T-cell (primary cell): ENCODE measurements around the gene PCID2. TPM values are rescaled to one million over a fixed set of nuclear protein-coding genes. Genes with fewer than 3 reads are reported as not detected.
"Not testable (repeated sequence)": the region's sequence is repeated elsewhere in the genome, so short reads cannot be mapped to it uniquely, and the experiment has no call there.

Experiments used
- ATAC-seq, 4 experiments: fragments of 200-7000 bp in 3 of 4; fragments of 150-1000 bp in 1 of 4; cut with Tn5 transposase; replicated peaks in 1 of 4; 1 replicate in 3 of 4; 2 replicates in 1 of 4; pipeline ENCODE4 v1.10.0; 2021; ENCODE audit warnings: moderate library complexity in 3 of 4, mild to moderate bottlenecking in 2 of 4, moderate number of reproducible peaks in 1 of 4
- CTCF ChIA-PET, 2 donors: fragments of 300-600 bp; sonication (Branson Sonifier 250); formaldehyde crosslinking; loops; one replicate each; lab custom pipeline; 2022; ENCODE audit warnings: antibody characterized with exemption in 2 of 2; lab: Charles Lee
- POLR2A ChIA-PET, 2 donors: fragments of 300-600 bp; sonication (Branson Sonifier 250); formaldehyde crosslinking; loops; one replicate each; lab custom pipeline; 2022; ENCODE audit warnings: antibody characterized with exemption in 2 of 2; lab: Charles Lee
- DNase-seq, 35 experiments: peaks; one replicate each; pipeline versions ENCODE4 v3.0.0 to v3.0.0-alpha.2; 2013 to 2023
- H3K27ac ChIP-seq: one replicate; pipeline ENCODE4 v1.5.1; 2013; ENCODE audit warnings: low read length
- H3K27me3 ChIP-seq, 2 experiments: replicated peaks in 1 of 2; 1 replicate in 1 of 2; 2 replicates in 1 of 2; pipeline versions ENCODE4 v1.6.1 to v1.7.0; 2013; ENCODE audit warnings: low read length in 1 of 2, mixed read lengths in 1 of 2; ENCODE audit not compliant: control insufficient read depth in 2 of 2, insufficient read depth in 2 of 2; ENCODE audit errors: extremely low read depth in 1 of 2
- H3K36me3 ChIP-seq, 2 donors: 1 replicate in 1 of 2; 2 replicates in 1 of 2; pipeline versions ENCODE4 v1.6.1 to v1.7.0; 2013; ENCODE audit warnings: low read length in 1 of 2; ENCODE audit not compliant: control insufficient read depth in 2 of 2, insufficient read depth in 1 of 2; ENCODE audit errors: extremely low read depth in 1 of 2
- H3K4me1 ChIP-seq, 2 experiments: 1 replicate in 1 of 2; 2 replicates in 1 of 2; pipeline versions ENCODE4 v1.6.1 to v1.7.0; 2013; ENCODE audit warnings: low read length in 2 of 2, mixed read lengths in 1 of 2; ENCODE audit not compliant: insufficient read depth in 2 of 2, control insufficient read depth in 1 of 2; ENCODE audit errors: extremely low read depth in 1 of 2
- H3K4me3 ChIP-seq, 2 donors: 1 replicate in 1 of 2; 2 replicates in 1 of 2; pipeline versions ENCODE4 v1.5.1 to v1.7.0; 2013; ENCODE audit warnings: mild to moderate bottlenecking in 2 of 2, low read length in 1 of 2, moderate library complexity in 1 of 2; ENCODE audit not compliant: control insufficient read depth in 1 of 2; ENCODE audit errors: extremely low read depth in 1 of 2
- H3K9me3 ChIP-seq: 2 replicates; pipeline ENCODE4 v1.7.0; 2013
- H3K27ac Mint-ChIP-seq, 2 donors: one replicate each; pipeline ENCODE4 v1.8.0; 2020 to 2021; ENCODE audit warnings: mild to moderate bottlenecking in 2 of 2, mixed read lengths in 2 of 2
- H3K27me3 Mint-ChIP-seq, 2 donors: one replicate each; pipeline ENCODE4 v1.8.0; 2021 to 2022; ENCODE audit warnings: mixed read lengths in 2 of 2
- H3K36me3 Mint-ChIP-seq: one replicate; pipeline ENCODE4 v1.8.0; 2021; ENCODE audit warnings: mixed read lengths
- H3K4me1 Mint-ChIP-seq, 3 donors: one replicate each; pipeline ENCODE4 v1.8.0; 2020 to 2022; ENCODE audit warnings: mixed read lengths in 3 of 3, mild to moderate bottlenecking in 1 of 3
- H3K4me3 Mint-ChIP-seq, 3 donors: one replicate each; pipeline ENCODE4 v1.8.0; 2020 to 2022; ENCODE audit warnings: mild to moderate bottlenecking in 3 of 3, mixed read lengths in 3 of 3, moderate library complexity in 3 of 3
- H3K9me3 Mint-ChIP-seq, 3 donors: one replicate each; pipeline ENCODE4 v1.8.0; 2020 to 2022; ENCODE audit warnings: mixed read lengths in 3 of 3
- WGBS: methylation state at CpG from one replicate; pipeline ENCODE4 v1.1.5; 2013; ENCODE audit warnings: missing lambda C conversion rate; ENCODE audit not compliant: insufficient coverage; 5-methylcytosine and 5-hydroxymethylcytosine counted together
- total RNA-seq, 35 experiments: library from RNA in 6 of 35; stranded (reverse) in 6 of 35; fragments of 120-200 nt in 1 of 35; gene quantifications; one replicate each; pipeline versions ENCODE4 v1.2.1 to v1.2.4 and lab custom pipeline; 2013 to 2026

The PCID2 gene
- total RNA-seq, 5 donors from 2014 or later (not counting 1 experiment from before 2014, with no cell fraction given) = 45.3 to 68.6 (median 63.2) TPM

DNA sequence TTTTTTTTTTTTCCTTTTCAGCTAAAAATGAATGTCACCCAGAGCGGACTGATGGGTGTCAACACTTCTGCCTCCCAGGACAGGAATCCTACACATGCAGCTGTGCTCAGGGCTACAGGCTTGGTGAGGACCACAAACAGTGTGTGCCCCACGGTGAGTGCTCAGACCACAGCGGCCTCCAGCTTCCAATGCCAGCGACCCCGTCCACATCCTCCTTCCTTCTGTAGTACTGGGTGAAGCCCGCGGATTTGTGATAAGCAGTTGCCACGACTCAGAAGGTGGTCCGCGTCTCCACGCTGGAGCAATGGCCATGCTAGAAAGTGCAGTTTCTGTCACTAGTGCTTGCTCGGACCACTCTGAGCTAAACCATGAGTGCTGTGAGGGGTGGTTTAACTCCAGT, 44.0 kb downstream of the PCID2 start:
- peaks cover 14 to 27% of the 10 kb centered on the region in 2 experiments for H3K4me1 ChIP-seq
- no peaks in the 10 kb centered on the region for H3K9me3 ChIP-seq
- WGBS = 65% methylated on average over 12 of the region's 12 CpGs
- ATAC-seq (peak in 1 of 4 experiments; percentile 32), DNase-seq (no peak)
- ChIA-PET POLR2A (interaction anchor here in 1 of 2 donors (0.7 kb wide), 1 partner anchor 196 kb away, joined by 3 read pairs; no protein-coding TSS in a partner anchor), CTCF (no interaction called here)
- Mint-ChIP-seq H3K4me1 (peaks cover 30 to 31% (median 30%) of the 10 kb centered on the region in 3 donors), H3K27me3 (no peaks in the 10 kb centered on the region), H3K4me3 (no peak overlapping the region), H3K27ac (peak overlapping the region in 1 of 2 donors; percentile 76), H3K9me3 (peaks cover 5 to 10% (median 8%) of the 10 kb centered on the region in 3 donors), H3K36me3 (peaks cover 20% of the 10 kb centered on the region)
- no peak overlapping the region for H3K27ac ChIP-seq
- H3K4me3 ChIP-seq = no peak overlapping the region
- no peaks in the 10 kb centered on the region for H3K27me3 ChIP-seq
- H3K36me3 ChIP-seq = peaks cover 0 to 3% of the 10 kb centered on the region in 2 donors

DNA sequence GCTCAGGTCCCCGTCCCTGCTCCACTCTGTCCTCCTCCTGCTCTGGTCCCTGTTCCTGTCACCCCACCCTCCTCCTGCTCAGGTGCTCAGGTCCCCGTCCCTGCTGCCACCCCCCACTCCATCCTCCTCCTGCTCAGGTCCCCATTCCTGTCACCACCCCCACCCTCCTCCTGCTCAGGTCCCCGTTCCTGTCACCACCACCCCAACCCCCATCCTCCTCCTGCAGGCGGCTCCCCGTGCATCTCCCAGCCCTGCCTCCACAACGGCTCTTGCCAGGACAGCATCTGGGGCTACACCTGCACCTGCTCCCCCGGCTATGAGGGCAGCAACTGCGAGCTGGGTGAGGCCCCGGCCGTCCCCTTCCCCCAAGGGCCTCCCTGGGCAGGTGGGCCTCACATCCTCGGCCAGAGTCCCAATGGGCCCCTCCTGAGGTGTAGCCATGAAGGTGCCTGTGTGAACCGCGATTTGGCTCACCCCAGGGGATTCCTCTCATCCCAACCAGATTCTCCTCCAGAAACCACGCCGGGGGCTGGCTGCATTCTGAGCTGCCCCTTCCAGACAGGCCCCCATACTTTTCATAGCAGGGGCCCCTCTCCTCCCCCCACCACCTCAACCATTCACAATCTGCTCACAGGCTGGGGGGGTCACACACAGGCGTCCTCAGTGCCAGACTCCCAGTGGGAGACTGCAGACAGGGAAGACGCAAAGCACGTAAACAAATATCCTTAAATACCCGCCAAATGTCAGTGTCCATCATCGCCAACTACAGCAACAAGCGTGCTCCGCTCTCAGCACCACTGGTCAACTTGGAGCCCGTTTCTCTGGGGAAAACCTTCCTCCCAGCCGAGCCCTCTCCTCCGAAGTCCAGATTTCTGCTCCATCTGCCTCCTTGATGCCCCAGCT, 45.4 kb downstream of the PCID2 start:
- Mint-ChIP-seq H3K9me3 (peaks cover 5 to 10% (median 8%) of the 10 kb centered on the region in 3 donors), H3K4me1 (peaks cover 26 to 31% (median 30%) of the 10 kb centered on the region in 3 donors), H3K27me3 (no peaks in the 10 kb centered on the region), H3K27ac (peak overlapping the region; percentile 81 to 86), H3K4me3 (peak overlapping the region in 1 of 3 donors; percentile 65), H3K36me3 (peaks cover 9% of the 10 kb centered on the region)
- ChIA-PET CTCF (no interaction called here), POLR2A (no interaction called here)
- Histone ChIP-seq H3K27ac (peak overlapping the region; percentile 49), H3K36me3 (no peaks in the 10 kb centered on the region), H3K4me1 (peaks cover 14 to 27% of the 10 kb centered on the region in 2 experiments), H3K27me3 (no peaks in the 10 kb centered on the region), H3K9me3 (no peaks in the 10 kb centered on the region), H3K4me3 (no peak overlapping the region)
- peak; percentile 28 to 69 (median 52) for ATAC-seq
- peak in 9 of 35 experiments; percentile 13 to 40 (median 30) for DNase-seq
- WGBS = 51% methylated on average over 23 of the region's 25 CpGs

DNA sequence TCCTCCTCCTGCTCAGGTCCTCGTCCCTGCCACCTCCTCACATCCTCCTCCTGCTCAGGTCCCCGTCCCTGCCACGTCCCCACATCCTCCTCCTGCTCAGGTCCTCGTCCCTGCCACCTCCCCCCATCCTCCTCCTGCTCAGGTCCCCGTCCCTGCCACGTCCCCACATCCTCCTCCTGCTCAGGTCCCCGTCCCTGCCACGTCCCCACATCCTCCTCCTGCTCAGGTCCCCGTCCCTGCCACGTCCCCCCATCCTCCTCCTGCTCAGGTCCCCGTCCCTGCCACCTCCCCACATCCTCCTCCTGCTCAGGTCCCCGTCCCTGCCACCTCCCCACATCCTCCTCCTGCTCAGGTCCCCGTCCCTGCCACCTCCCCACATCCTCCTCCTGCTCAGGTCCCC, 46.5 kb downstream of the PCID2 start:
- H3K27me3 ChIP-seq, CTCF ChIA-PET, POLR2A ChIA-PET, H3K9me3 ChIP-seq, H3K27ac ChIP-seq, H3K9me3 Mint-ChIP-seq, H3K27ac Mint-ChIP-seq, H3K4me3 ChIP-seq, H3K4me3 Mint-ChIP-seq, H3K36me3 ChIP-seq, DNase-seq, ATAC-seq, H3K36me3 Mint-ChIP-seq, H3K27me3 Mint-ChIP-seq: not testable (repeated sequence)
- no CpG with 5 or more reads among the region's 13 CpGs for WGBS
- H3K4me1 Mint-ChIP-seq = peaks cover 26 to 31% (median 30%) of the 10 kb centered on the region in 3 donors
- peaks cover 14 to 27% of the 10 kb centered on the region in 2 experiments for H3K4me1 ChIP-seq

DNA sequence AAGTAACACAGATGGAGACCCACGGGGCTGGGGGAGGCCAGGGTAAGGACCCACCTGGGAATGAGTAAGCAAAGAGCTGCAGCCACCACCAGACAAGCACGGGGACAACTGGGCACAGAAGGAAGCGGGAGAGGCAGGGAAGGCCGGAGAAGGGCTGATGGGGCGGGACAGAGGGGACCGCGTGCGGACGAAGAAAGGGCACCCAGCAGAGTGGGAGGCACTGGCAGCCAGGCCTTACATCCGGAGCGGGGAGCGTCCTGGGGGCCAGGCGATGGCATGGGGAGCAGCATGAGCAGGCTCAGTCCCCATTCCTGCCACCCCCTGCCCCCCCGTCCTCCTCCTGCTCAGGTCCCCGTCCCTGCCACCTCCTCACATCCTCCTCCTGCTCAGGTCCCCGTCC, 47.0 kb downstream of the PCID2 start:
- peak overlapping the region; percentile 78 for H3K27ac Mint-ChIP-seq
- Histone ChIP-seq H3K4me1 (peaks cover 14 to 24% of the 10 kb centered on the region in 2 experiments), H3K27ac (peak overlapping the region; percentile 51), H3K27me3 (no peaks in the 10 kb centered on the region), H3K4me3 (no peak overlapping the region), H3K9me3 (no peaks in the 10 kb centered on the region), H3K36me3 (no peaks in the 10 kb centered on the region)
- ChIA-PET POLR2A (no interaction called here), CTCF (no interaction called here)
- peak overlapping the region in 1 of 3 donors; percentile 77 for H3K4me3 Mint-ChIP-seq
- WGBS = 29% methylated on average over 11 of the region's 16 CpGs
- H3K27me3 Mint-ChIP-seq = no peaks in the 10 kb centered on the region
- ATAC-seq (peak in 3 of 4 experiments; percentile 11 to 33 (median 24)), DNase-seq (peak in 1 of 35 experiments; percentile 31)
- peaks cover 26 to 31% (median 30%) of the 10 kb centered on the region in 3 donors for H3K4me1 Mint-ChIP-seq
- H3K36me3 Mint-ChIP-seq = no peaks in the 10 kb centered on the region
- no peaks in the 10 kb centered on the region for H3K9me3 Mint-ChIP-seq

DNA sequence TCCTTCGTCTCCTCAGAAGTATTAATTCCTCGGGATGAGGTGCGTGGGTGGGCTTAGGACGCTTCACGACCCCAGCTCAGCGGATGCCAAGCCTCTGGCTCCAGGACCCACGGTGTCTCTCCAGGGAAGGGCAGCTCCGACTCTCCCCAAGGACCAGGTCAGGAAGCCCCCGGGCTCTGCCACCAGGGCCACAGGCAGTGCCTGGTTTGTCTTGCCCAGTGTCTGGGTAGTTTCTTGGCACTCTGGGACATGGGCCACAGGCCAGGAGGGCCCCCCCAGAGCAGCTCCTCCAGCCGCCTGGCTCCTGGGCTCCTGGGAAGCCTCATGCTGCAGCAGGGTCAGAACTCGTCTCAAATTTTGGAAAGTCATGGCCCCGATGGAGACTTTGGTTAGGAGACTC, 47.5 kb downstream of the PCID2 start:
- ChIA-PET CTCF (no interaction called here), POLR2A (no interaction called here)
- Mint-ChIP-seq H3K4me1 (peaks cover 26 to 31% (median 30%) of the 10 kb centered on the region in 3 donors), H3K9me3 (no peaks in the 10 kb centered on the region), H3K27me3 (no peaks in the 10 kb centered on the region), H3K27ac (peak overlapping the region; percentile 78), H3K36me3 (no peaks in the 10 kb centered on the region), H3K4me3 (peak overlapping the region in 1 of 3 donors; percentile 77)
- Histone ChIP-seq H3K4me3 (no peak overlapping the region), H3K36me3 (no peaks in the 10 kb centered on the region), H3K4me1 (peaks cover 14 to 21% of the 10 kb centered on the region in 2 experiments), H3K27ac (peak overlapping the region; percentile 51), H3K9me3 (no peaks in the 10 kb centered on the region), H3K27me3 (no peaks in the 10 kb centered on the region)
- DNase-seq = no peak
- 83% methylated on average over 10 of the region's 12 CpGs for WGBS
- ATAC-seq = no peak

DNA sequence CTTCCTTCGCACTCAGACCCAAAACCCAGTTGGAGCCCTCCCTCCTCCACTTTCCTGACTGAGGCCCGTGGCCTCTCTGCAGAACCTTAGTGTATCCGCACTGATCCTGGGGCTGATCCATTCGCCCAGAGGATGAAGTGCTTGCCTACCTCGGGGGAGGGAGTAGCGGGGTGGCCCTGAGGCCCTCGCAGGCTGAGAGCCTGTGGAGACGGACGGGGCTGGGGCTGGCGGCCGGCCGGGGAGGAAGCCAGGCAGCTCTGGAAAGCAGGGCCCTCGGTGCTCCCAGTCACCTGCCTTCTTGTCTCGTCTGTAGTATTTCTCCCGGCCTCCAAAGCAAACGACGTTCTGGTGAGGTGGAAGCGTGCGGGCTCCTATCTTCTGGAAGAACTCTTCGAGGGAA, 48.8 kb downstream of the PCID2 start:
- H3K36me3 Mint-ChIP-seq = no peaks in the 10 kb centered on the region

More for the DNA sequence above, 48.8 kb downstream of the PCID2 start:
- WGBS = 93% methylated on average over 15 of the region's 20 CpGs
- no peak overlapping the region for H3K4me3 Mint-ChIP-seq
- H3K4me1 Mint-ChIP-seq = peaks cover 26 to 31% (median 30%) of the 10 kb centered on the region in 3 donors
- Histone ChIP-seq H3K4me3 (no peak overlapping the region), H3K9me3 (no peaks in the 10 kb centered on the region), H3K27me3 (no peaks in the 10 kb centered on the region), H3K4me1 (peaks cover 14 to 21% of the 10 kb centered on the region in 2 experiments), H3K36me3 (no peaks in the 10 kb centered on the region), H3K27ac (no peak overlapping the region)
- no peaks in the 10 kb centered on the region for H3K27me3 Mint-ChIP-seq
- ChIA-PET POLR2A (no interaction called here), CTCF (interaction anchor here in 1 of 2 donors (1.1 kb wide), 1 partner anchor 50 kb away, joined by 3 read pairs; the partner anchor contains the start of gene CUL4A)
- no peak for ATAC-seq
- peak overlapping the region; percentile 65 to 78 for H3K27ac Mint-ChIP-seq
- DNase-seq = no peak
- peaks cover 3 to 7% (median 6%) of the 10 kb centered on the region in 3 donors for H3K9me3 Mint-ChIP-seq
